DMS 273 (cell line): Measurements from ENCODE around the gene B4GALT6.

Source experiments
- DNase-seq: peaks from one replicate; lab custom pipeline; 2025; ENCODE audit not compliant: unreplicated experiment; lab: John Stamatoyannopoulos, UW

The B4GALT6 gene

DNA sequence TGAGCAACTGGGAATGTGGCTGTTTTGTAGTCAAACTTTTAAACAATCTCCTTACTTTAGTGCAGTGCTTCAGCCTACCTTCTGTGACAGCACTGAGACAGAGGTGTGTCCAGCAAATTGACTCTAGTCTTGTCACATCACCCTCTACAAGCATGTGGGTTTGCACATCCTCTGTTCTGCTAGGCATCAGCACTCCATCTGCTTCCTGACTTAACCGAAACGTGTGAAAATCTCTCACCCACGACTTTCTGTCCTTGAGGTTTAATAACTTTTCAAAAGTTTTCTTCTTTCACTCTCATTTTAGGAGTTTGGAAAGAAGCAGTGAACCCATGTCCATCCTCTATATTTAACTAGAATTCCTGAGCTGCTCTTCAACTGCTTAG, 50.1 kb downstream of the B4GALT6 start:
- no peak for DNase-seq

DNA sequence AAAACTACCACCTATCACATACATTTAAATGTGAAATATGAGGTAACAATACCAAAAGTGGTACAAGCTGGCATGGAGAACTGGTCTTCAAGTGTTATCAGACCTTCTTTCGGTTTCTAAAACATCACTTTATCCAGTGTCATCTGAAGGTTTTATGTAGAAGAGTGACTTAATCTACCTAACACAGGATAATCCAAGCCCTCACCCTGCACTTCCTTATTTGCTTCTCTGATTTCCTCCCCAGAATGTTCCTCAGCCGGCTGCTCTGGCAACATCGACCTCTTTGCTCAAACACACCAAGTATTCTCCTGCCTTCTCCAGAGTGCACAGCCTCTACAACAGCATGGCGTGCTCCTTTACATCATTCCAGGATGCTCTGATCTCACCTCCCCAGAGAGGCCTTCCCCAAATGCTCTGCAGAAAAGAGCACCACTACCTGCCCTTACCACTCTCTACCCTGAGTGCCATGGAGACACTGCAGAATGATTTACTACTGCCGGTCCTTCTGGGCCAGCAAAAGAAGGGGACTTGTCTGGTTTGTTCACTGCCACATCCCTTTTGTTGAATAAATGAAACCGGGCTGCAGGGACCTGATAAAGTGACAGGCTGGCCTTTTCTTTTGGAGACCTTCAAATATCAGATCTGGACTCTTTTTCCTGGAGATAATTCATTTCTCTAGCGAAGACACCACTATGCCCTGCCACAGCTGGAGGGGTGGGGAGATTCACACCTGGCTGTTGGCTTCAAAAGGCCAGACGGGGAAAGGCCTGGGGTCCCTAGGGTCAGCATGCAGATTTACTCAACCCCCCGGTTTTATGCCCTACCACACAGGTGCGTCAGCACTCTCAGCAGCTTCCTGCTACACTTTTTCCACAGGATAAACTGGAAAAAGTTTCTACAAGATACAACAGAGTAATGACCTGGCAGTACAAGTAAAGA, 50.7 kb downstream of the B4GALT6 start:
- DNase-seq, result no peak

DNA sequence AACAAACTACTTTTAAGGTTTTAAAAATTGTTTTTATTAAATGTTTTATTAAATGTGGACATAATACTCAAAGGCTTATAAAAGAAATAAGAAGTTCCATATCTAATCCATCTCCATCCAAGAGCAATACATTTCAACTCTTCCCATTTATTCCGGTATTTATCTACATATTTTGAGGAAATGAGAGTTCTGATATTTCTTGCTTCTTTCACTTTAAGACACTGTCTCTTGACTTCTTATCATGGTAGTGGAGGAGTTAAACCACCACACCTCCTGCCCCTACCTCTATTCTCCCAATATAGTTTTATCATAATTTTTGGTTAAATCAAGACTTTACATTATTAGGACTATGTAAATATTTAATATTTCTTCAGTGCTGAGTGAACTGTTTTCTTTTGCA, 52.0 kb downstream of the B4GALT6 start:
- no peak for DNase-seq

DNA sequence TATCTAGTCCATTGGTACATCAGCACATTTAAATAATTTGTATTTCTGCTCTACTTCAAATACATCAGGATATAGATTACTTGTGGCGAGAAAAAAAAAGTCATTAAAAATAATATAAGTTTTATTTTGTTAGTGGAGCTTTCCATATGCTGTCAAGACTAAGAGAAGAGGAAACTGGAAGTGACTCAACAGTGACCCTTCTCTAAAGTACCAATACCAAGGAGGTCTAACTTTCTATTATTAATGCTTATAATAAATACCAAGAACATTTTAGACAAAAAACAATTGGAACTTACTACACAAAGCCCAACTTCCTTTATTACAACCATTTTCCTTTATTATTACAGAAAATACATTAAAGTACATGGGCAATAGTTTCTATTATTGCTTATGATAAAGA, 52.9 kb downstream of the B4GALT6 start:
- no peak for DNase-seq

DNA sequence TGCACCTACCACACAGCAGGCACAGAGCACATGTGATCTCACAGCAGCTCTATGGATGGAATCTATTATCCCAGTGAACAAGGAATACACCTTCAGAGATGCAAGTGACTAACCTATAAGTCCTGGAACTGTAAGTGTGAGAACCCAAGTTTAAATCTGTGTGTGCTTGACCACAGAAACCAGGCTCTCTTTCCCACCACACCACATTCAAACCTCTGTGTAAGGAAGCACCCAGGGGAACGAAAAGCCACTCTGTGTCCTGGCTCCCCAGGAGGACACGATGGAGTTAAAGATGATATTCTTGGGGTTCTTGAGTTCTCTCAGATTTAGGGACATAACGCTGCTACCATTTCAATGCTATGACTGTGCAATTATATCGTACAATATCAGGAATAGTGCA, 53.8 kb downstream of the B4GALT6 start:
- no peak for DNase-seq

DNA sequence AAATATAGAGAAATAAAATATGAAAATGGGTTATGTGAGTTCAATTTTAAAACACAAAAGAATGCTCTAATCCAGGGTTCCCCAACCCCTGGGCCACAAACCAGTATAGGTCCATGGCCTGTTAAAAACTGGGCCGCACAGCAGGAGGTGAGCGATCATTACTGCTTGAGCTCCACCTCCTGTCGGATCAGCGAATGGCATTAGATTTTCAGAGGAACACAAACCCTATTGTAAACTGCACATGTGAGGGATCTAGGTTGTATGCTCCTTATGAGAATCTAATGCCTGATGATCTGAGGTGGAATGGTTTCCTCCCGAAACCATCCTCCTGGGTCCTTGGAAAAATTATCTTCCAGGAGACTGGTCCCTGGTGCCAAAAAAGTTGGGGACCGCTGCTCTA, 58.0 kb downstream of the B4GALT6 start:
- no peak for DNase-seq

DNA sequence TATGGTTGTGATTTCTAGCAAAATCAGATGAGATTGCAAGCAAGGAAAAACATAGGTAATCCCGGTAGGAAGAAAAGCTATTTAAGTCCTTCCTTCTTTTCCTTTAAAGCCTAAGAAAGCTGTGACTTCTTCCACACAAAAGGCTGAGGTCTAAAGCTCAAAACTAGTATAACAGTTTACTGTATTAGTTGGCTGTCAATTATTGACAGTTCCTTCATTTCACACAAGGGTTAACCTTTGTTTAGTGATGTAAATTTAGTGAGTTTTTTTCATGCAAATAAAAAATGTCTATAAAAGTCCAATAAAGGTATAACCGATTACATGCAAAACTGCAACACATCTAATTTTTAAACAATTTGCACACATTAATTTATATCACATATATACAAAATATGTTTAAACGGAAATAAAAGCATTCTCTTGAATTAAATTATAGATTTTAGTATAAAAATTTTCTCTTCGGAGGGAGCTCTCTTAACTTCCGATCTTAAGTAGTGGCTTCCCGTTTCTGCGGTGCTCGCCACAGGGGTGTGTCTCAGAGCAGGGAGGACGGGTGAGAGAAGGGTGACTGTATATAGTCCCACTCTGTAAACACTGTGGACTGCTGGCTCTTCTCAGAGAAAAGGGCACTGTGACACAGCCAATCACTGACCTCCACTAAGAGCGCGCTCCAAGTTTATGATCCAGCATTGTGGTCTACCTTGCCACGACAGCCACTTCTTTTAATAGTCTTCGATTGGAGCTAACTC, 59.3 kb downstream of the B4GALT6 start:
- DNase-seq, result no peak

DNA sequence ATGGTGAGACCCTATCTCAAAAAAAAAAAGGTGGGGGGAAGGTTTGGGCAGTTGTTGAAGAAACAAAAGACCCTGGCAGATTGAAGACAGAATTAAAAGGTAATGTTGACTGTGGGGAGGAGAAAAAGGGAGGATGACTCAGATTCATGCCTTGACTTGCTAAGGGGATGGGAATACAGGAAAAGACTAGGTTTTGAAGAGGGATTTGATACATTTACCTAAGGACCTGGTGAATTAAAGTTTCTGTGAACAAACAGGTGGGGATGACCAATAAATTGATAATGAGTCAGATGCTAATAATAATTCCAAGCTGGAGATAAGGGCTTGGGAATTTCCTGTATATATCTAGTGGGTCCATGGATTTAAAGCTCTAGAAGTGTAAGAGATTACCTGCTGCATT, 65.1 kb downstream of the B4GALT6 start:
- no peak for DNase-seq

DNA sequence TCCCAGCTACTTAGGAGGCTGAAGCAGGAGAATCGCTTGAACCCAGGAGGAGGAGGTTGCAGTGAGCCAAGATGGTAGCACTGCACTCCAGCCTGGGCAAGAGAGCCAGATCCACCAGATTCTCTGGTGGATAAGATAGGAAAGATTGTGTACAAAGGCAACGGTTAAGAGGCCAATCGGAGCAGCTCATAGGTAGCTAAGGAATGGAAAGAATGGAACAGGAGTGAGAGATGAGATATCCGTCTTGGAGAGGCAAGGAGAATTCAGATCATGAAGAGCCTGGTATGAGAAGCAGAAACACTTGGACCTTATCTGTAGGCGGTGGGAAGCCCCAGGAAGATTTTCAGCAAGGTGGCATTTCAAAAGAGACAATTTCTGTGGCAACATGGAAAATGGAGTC, 65.6 kb downstream of the B4GALT6 start:
- no peak for DNase-seq

DNA sequence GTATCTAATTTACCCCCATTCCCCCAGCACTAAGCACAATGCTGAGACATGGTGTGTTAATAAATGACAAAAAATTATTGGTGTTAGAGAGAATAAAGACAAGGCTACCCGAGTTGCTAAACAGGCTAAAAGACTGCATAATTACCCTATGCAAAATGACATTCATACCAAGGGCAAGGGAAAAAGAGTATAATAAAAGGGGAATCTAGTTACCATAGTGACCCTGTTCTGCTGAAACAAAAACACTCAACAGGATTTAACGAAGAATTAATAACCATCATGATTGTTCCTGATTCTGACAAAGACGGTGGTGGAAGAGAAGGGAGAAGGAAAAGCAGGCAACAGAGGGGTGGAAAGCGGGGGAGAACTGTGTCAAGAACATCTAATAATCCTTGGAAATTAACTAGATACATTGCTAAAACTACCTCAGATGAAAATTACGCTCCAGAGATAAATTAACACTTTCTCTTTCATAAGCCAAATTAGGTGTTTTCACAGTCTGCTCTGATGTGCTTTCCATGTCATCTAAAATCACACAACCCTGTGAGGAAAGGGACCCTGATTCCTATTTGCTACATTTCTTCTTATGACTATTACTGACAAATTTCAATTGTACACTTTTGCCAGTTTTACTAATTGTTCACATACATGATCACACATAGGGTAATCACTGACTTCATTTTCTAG, 67.2 kb downstream of the B4GALT6 start:
- no peak for DNase-seq

DNA sequence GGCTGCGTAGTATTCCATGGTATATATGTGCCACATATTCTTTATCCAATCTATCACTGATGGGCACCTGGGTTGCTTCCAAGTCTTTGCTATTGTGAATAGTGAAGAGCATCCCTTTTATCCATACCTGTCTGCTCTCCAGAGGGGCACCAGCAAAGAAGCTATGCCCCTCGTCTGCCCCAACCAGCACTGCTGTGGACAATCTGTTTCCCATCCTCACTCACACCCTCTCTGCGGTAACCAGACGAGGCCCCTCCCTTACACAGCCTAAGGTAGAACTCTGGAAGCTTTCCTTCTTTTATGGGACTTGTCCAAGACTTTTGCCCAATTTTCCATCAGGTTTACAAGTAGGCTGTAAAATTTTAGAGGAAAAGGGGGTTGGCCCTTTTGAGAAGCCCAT, 67.8 kb downstream of the B4GALT6 start:
- no peak for DNase-seq

DNA sequence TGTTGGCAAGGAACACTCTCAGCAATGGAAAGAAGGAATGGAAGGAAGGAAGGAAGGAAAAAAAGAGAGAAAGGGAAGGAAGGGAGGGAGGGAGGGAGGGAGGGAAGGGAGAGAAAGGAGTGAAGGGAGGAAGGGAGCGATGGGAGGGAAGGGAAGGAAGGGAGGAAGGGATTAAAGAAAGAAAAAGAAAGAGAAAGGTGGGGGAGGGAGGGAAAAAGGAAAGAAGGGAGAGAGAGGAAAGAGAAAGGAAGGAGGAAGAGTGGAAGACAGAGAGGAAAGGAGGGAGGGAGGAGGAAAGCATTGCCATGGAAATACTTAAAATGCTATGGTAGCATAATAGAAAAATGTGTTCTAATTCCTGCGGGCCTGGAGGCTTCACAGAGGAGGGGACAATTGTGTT, 70.3 kb downstream of the B4GALT6 start:
- DNase-seq, result no peak

DNA sequence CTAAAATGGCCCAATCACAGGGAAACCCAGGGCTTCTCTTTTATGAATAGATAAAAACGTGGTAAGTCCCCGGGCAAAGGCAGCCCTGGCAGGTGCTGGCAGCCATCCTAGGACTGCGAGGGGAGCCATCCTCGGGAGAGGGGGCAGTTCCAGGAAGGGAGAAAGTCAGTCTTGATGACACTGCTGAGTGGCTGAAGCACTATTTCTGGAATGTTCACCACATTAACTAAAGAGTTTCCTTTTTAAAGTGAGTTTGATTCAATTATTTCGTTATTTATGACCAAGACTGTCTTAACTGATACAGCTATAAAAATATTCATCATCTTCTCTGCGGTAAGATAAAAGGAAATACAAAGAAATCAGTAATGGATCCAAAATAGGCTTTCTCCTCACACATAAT, 72.3 kb downstream of the B4GALT6 start:
- no peak for DNase-seq

DNA sequence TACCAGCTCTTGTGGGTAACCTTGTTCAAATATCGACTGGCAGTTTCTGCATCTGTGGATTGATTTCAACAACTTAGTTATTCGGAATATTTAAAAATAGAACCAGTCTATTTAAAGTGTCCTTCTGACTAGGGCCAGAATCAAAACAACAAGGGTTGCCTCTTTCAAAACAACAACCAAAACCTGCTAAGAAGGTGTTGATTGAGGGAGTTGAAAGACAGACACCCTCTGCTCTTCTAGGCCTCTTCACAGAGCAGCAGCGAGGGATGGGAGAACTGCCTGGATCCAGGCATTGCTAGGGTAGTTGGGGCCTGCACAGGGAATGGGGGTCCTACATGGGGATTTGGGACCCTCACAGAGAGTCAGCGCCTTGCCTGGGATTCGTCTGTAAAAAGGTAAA, 72.9 kb downstream of the B4GALT6 start:
- no peak for DNase-seq

DNA sequence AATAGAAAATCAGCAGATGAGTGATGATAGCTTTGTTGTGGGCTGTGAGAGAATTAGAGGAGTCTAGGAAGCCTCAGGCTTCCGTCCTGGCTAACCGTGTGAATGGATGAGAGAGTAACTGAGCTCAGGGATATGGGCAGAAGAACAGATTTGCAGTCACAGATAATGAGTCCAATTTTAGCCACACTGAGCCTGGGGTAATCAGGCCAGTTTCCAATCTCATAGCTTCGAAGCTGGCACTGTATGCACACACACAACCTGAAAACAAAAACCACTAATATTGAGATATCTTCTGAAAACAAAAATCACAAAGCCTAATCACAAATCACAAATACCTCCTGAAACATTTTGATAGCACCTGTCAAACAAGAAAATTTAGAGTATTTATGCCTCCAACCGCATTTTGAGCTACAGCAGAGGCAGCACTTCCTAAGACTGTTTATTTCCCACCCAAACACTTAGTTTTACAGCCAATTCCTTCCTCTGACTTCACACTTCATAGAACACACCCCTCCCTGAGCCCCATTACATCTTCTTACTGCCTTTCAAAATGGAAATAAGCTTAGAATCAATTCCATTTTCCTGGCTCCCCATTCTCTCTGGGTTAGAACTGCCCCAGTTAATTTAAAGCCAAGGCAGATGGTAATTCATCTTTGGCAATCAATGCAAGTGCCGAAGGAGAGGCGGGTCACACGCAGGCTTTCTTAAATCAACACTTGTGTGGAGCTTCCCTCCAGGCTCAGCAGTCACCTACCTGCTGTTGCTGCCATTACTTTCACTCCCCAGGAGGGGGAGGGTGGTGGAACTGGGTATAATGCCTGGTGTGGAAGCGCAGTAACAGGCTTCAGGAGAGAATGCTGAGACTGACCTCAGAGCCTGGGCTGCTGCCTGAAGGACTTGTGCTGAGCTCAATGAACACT, 73.8 kb downstream of the B4GALT6 start:
- DNase-seq, result peak; percentile 63

DNA sequence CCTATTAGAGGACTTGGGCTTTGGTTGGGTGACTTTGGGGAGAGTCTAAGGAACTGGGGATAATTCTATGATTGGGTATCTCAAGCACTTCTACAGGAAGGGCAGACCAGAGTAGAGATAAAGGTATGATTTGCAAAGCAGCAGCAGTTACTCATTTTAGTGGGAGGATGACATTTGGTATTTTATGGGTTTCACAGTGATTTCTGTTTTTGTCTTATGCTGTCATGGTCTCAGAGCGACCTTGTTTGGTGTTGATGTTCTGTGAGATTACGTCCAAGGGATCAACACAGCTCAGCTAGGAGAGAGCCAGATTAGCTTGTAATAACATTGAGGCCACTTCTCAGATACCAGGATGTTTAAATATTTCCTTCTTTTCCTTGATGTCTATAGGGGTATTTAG, 74.5 kb downstream of the B4GALT6 start:
- no peak for DNase-seq

DNA sequence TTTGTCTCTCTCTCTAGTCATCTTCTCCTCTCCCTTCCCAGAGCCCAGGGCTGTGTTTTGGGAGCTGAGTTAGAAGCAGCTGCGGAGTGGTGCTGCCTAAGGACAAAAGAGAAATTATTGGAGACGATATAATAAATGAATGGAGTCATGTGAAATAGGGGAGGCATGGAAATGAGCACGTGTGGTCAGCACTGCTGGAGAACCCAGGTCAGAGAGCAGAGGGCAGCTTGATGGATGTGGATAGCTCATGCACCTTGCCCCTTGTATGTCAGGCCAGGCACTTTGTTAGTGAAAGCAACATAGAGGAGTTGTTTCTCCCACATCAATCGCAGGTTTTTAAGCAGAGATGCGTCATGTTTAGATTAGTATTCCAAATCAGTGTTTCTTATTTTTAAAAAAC, 77.0 kb downstream of the B4GALT6 start:
- DNase-seq, result no peak

DNA sequence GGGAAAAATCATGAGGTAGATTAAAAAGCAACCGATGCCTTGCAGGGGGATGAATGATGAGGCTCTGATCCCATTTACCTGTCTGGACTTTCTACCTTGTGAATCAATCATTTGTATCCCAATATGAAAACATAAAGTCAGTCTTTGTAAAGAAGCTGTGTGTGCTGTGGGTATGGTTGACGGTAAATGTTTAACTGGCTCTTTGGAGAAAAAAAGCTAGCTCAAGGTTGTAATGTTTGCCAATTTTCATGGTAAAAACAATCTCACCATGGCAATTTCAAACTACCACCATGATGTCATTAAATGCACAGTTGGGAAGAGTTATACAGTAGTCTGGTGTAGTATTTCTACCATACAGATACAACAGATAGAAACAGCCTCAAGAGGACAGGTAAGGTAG, 78.1 kb downstream of the B4GALT6 start:
- DNase-seq, result no peak

DNA sequence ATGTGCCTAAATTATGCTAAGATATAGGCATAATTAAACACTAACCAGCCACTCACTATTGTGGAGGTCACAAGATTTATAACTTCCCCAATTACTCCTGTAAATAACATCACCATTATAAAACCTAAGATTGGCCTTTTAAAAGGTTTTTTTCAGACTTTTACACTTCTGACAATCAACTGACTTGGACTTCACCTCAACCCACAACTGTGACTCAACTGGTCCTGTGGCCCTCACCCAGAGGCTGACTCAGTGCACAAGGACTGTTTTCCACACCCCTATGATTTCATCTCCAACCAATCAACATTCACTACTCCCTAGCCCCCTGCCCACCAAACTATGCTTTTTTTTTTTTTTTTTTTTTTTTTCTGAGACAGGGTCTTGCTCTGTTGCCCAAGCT, 81.1 kb downstream of the B4GALT6 start:
- no peak for DNase-seq

DNA sequence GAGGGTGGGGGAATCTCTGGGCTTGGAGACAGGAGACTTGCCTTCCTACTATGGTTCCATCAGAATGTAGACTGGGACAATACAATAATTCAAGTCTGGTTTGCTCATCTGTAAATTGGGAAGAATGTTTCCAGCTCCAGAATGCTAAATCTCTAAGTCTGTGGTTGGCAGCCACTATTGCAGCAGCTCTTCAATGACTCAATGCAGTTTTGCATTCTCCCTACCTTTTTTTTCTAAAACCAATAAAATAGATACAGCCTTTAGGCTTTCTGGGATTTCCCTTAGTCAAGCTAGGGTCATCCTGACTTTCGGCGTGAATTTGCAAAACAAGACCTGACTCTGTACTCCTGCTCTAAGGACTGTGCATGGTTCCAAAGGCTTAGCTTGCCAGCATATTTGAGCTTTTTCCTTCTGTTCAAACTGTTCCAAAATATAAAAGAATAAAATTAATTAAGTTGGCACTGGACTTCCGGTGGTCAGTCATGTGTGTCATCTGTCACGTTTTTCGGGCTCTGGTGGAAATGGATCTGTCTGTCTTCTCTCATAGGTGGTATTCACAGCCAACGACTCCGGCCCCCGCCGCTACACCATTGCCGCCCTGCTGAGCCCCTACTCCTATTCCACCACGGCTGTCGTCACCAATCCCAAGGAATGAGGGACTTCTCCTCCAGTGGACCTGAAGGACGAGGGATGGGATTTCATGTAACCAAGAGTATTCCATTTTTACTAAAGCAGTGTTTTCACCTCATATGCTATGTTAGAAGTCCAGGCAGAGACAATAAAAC, 86.2 kb downstream of the B4GALT6 start:
- no peak for DNase-seq
